Sigmoid colon (tissue), 7 donors: Measurements from ENCODE around the gene CBX7. TPM values are rescaled to one million over a fixed set of nuclear protein-coding genes. Genes with fewer than 3 reads are reported as not detected.
A peak's percentile ranks its signal among the peaks of the same experiment; 100 is the strongest.

ENCODE experiments used
- DNase-seq: peaks from one replicate; pipeline ENCODE4 v3.0.0-alpha.2; 2019
- H3K27ac ChIP-seq, 4 donors: fragments of 200-600 bp; sonication (generic); one replicate each; pipeline ENCODE4 v1.5.1; 2016 to 2019; ENCODE audit warnings: mild to moderate bottlenecking in 1 of 4
- H3K27me3 ChIP-seq, 3 donors: fragments of 200-600 bp; sonication (generic); one replicate each; pipeline ENCODE4 v1.5.1; 2019; ENCODE audit warnings: mild to moderate bottlenecking in 1 of 3
- H3K36me3 ChIP-seq, 4 donors: fragments of 200-600 bp; sonication (generic); one replicate each; pipeline ENCODE4 v1.5.1; 2016 to 2019
- H3K4me1 ChIP-seq, 4 donors: fragments of 200-600 bp; sonication (generic); one replicate each; pipeline ENCODE4 v1.5.1; 2017 to 2019
- H3K4me3 ChIP-seq, 4 donors: fragments of 200-600 bp; sonication (generic); one replicate each; pipeline ENCODE4 v1.5.1; 2017 to 2019; ENCODE audit warnings: mild to moderate bottlenecking in 2 of 4, moderate library complexity in 1 of 4
- H3K9me3 ChIP-seq, 4 donors: fragments of 200-600 bp in 3 of 4; sonication (generic) in 3 of 4; one replicate each; pipeline versions ENCODE4 v1.5.1 to v1.6.1; 2013 to 2019
- CTCF ChIP-seq, 4 experiments: fragments of 450-650 bp in 3 of 4; fragments of 200-600 bp in 1 of 4; IDR thresholded peaks; one replicate each; pipeline ENCODE4 v1.5.1; 2016 to 2019; ENCODE audit warnings: antibody characterized with exemption in 4 of 4, mild to moderate bottlenecking in 3 of 4, moderate library complexity in 2 of 4
- EP300 ChIP-seq, 4 donors: sonication (generic); formaldehyde crosslinking; IDR thresholded peaks; one replicate each; pipeline ENCODE4 v1.6.1; 2017; ENCODE audit warnings: antibody characterized with exemption in 4 of 4
- POLR2A ChIP-seq, 2 donors: fragments of 450-650 bp; IDR thresholded peaks; one replicate each; pipeline ENCODE4 v1.6.1; 2016; ENCODE audit warnings: antibody characterized with exemption in 2 of 2, mild to moderate bottlenecking in 2 of 2, moderate library complexity in 2 of 2
- POLR2AphosphoS5 ChIP-seq, 4 donors: sonication (generic); formaldehyde crosslinking; IDR thresholded peaks; one replicate each; pipeline ENCODE4 v1.6.1; 2017; ENCODE audit warnings: antibody characterized with exemption in 4 of 4
- WGBS, 2 donors: extraction: QIAGEN DNeasy Blood & Tissue Kit; methylation state at CpG; one replicate each; pipeline ENCODE4 v1.1.7; 2013; 5-methylcytosine and 5-hydroxymethylcytosine counted together
- intact Hi-C: fragments of 100-400 bp; cut with DNase I; formaldehyde crosslinking; loops from one replicate; pipeline ENCODE4 v1.15.1; 2023
- polyA plus RNA-seq, 3 donors: library from polyadenylated mRNA; stranded (reverse); fragments of 200-250 nt; gene quantifications; one replicate each; pipeline ENCODE4 v1.2.3, GENCODE V29; 2013
- total RNA-seq, 4 donors: library from RNA; depleted of rRNA; stranded (reverse); fragments of >200 nt; gene quantifications; one replicate each; pipeline ENCODE4 v1.1.0, GENCODE V29; 2016
- donor health status: healthy with polysubstance abuse.
- donor health status: Bipolar disorder and iron deficiency.
- donor health status: healthy.

Gene CBX7
- total and polyA plus RNA-seq, 7 donors, result 10.9 to 166 (median 108) TPM

GRCh38 chr22:39130152-39130704 is 22.3 kb downstream of the CBX7 start:
- H3K36me3 ChIP-seq, result peaks cover 6 to 26% (median 16%) of the 10 kb centered on the region in 4 donors
- TF ChIP-seq CTCF (IDR thresholded peaks at IDR 0.05), result no peak
- no peak for TF ChIP-seq EP300 (IDR thresholded peaks at IDR 0.05)
- no peak for TF ChIP-seq POLR2A (IDR thresholded peaks at IDR 0.05)
- TF ChIP-seq POLR2AphosphoS5 (IDR thresholded peaks at IDR 0.05), result no peak
- peaks cover 0 to 40% (median 32%) of the 10 kb centered on the region in 4 donors for H3K4me1 ChIP-seq
- no peaks in the 10 kb centered on the region for H3K9me3 ChIP-seq
- intact Hi-C loops, result loop anchor here (5.0 kb wide), 1 partner anchor 113 kb away; no protein-coding TSS in a partner anchor
- 92% methylated on average over 8 of the region's 8 CpGs for WGBS, 2 donors
- no peaks in the 10 kb centered on the region for H3K27me3 ChIP-seq
- peak overlapping the region in 3 of 4 donors; percentile 52 to 68 (median 64) for H3K27ac ChIP-seq
- DNase-seq, result peak; percentile 45
- no peak overlapping the region for H3K4me3 ChIP-seq

GRCh38 chr22:39129746-39130145 is 22.7 kb downstream of the CBX7 start:
- TF ChIP-seq EP300 (IDR thresholded peaks at IDR 0.05), result no peak
- TF ChIP-seq CTCF (IDR thresholded peaks at IDR 0.05), result no peak
- TF ChIP-seq POLR2AphosphoS5 (IDR thresholded peaks at IDR 0.05), result peak in 1 of 4 donors; percentile 17
- TF ChIP-seq POLR2A (IDR thresholded peaks at IDR 0.05), result no peak
- no peak overlapping the region for H3K4me3 ChIP-seq
- 93 to 95% methylated on average over 9 of the region's 9 CpGs for WGBS, 2 donors

GRCh38 chr22:39129081-39129480 is 23.4 kb downstream of the CBX7 start:
- no peak for DNase-seq
- no peaks in the 10 kb centered on the region for H3K9me3 ChIP-seq
- H3K4me1 ChIP-seq, result peaks cover 0 to 33% (median 23%) of the 10 kb centered on the region in 4 donors
- no peak for TF ChIP-seq EP300 (IDR thresholded peaks at IDR 0.05)
- no peak for TF ChIP-seq POLR2AphosphoS5 (IDR thresholded peaks at IDR 0.05)
- no peak for TF ChIP-seq CTCF (IDR thresholded peaks at IDR 0.05)
- TF ChIP-seq POLR2A (IDR thresholded peaks at IDR 0.05), result no peak
- H3K27me3 ChIP-seq, result no peaks in the 10 kb centered on the region
- H3K27ac ChIP-seq, result no peak overlapping the region
- peaks cover 3 to 21% (median 14%) of the 10 kb centered on the region in 4 donors for H3K36me3 ChIP-seq
- H3K4me3 ChIP-seq, result no peak overlapping the region
- intact Hi-C loops, result no loop called here
- 56 to 80% methylated on average over 4 of the region's 4 CpGs for WGBS, 2 donors

More at GRCh38 chr22:39129746-39130145, 22.7 kb downstream of the CBX7 start:
- peak overlapping the region in 1 of 4 donors; percentile 68 for H3K27ac ChIP-seq
- DNase-seq, result peak; percentile 57
- no peaks in the 10 kb centered on the region for H3K9me3 ChIP-seq
- no peaks in the 10 kb centered on the region for H3K27me3 ChIP-seq
- H3K36me3 ChIP-seq, result peaks cover 6 to 26% (median 16%) of the 10 kb centered on the region in 4 donors
- intact Hi-C loops, result loop anchor here (5.0 kb wide), 1 partner anchor 112 kb away; no protein-coding TSS in a partner anchor
- H3K4me1 ChIP-seq, result peaks cover 0 to 35% (median 27%) of the 10 kb centered on the region in 4 donors

GRCh38 chr22:39128508-39128907 is 24.0 kb downstream of the CBX7 start:
- H3K4me1 ChIP-seq, result peaks cover 0 to 36% (median 26%) of the 10 kb centered on the region in 4 donors
- no peak for TF ChIP-seq EP300 (IDR thresholded peaks at IDR 0.05)
- TF ChIP-seq POLR2AphosphoS5 (IDR thresholded peaks at IDR 0.05), result no peak
- no peak for TF ChIP-seq POLR2A (IDR thresholded peaks at IDR 0.05)
- TF ChIP-seq CTCF (IDR thresholded peaks at IDR 0.05), result no peak
- peak; percentile 61 for DNase-seq
- H3K27me3 ChIP-seq, result no peaks in the 10 kb centered on the region
- no peak overlapping the region for H3K4me3 ChIP-seq
- intact Hi-C loops, result no loop called here
- WGBS, 2 donors, result 75 to 89% methylated on average over 6 of the region's 6 CpGs
- no peak overlapping the region for H3K27ac ChIP-seq
- peaks cover 0 to 15% (median 9%) of the 10 kb centered on the region in 4 donors for H3K36me3 ChIP-seq
- H3K9me3 ChIP-seq, result no peaks in the 10 kb centered on the region
